H9 (cell line): ENCODE results near the gene NAT16. TPM values are rescaled to one million over a fixed set of nuclear protein-coding genes. Genes with fewer than 3 reads are reported as not detected.

Experiments used
- DNase-seq: peaks from one replicate; pipeline ENCODE4 v3.0.0-alpha.2; 2017
- H2AFZ ChIP-seq: one replicate; pipeline ENCODE4 v1.6.1; 2013; ENCODE audit warnings: mild to moderate bottlenecking, low read length, control low read depth, moderate library complexity
- H2AK5ac ChIP-seq: 2 replicates; pipeline ENCODE4 v1.6.1; 2013; ENCODE audit warnings: low read length, control low read depth, mixed read lengths; ENCODE audit not compliant: insufficient read length
- H2BK120ac ChIP-seq: one replicate; pipeline ENCODE4 v1.6.1; 2013; ENCODE audit warnings: low read depth, mild to moderate bottlenecking, low read length, control low read depth, inconsistent platforms; ENCODE audit not compliant: poor library complexity, severe bottlenecking
- H2BK12ac ChIP-seq: 2 replicates; pipeline ENCODE4 v1.6.1; 2013; ENCODE audit warnings: low read length, control low read depth, mixed read lengths, low read depth; ENCODE audit not compliant: insufficient read length
- H2BK15ac ChIP-seq: 2 replicates; pipeline ENCODE4 v1.6.1; 2013; ENCODE audit warnings: low read depth, low read length, control low read depth
- H2BK20ac ChIP-seq: one replicate; pipeline ENCODE4 v1.6.1; 2013; ENCODE audit warnings: low read depth, mild to moderate bottlenecking, low read length, control low read depth, inconsistent platforms; ENCODE audit not compliant: poor library complexity, severe bottlenecking
- H2BK5ac ChIP-seq: 2 replicates; pipeline ENCODE4 v1.6.1; 2013; ENCODE audit warnings: low read length, control low read depth, mixed read lengths; ENCODE audit not compliant: insufficient read length
- H3K14ac ChIP-seq: 2 replicates; pipeline ENCODE4 v1.6.1; 2013; ENCODE audit warnings: low read length, control low read depth; ENCODE audit not compliant: insufficient read depth
- H3K18ac ChIP-seq: 2 replicates; pipeline ENCODE4 v1.6.1; 2013; ENCODE audit warnings: low read depth, mild to moderate bottlenecking, mixed read lengths, low read length, control low read depth; ENCODE audit not compliant: insufficient read length
- H3K23ac ChIP-seq: 2 replicates; pipeline ENCODE4 v1.6.1; 2013; ENCODE audit warnings: low read length, control low read depth, mixed read lengths, low read depth; ENCODE audit not compliant: insufficient read length
- H3K23me2 ChIP-seq: 2 replicates; pipeline ENCODE4 v1.6.1; 2013; ENCODE audit warnings: low read depth, mild to moderate bottlenecking, mixed read lengths, low read length, control low read depth; ENCODE audit not compliant: insufficient read length, poor library complexity, severe bottlenecking
- H3K27ac ChIP-seq: 2 replicates; pipeline ENCODE4 v1.5.1; 2013; ENCODE audit warnings: low read length, control low read depth, mixed read lengths, low read depth; ENCODE audit not compliant: insufficient read length
- H3K27me3 ChIP-seq: 2 replicates; pipeline ENCODE4 v1.6.1; 2013; ENCODE audit warnings: low read length, control low read depth, inconsistent platforms; ENCODE audit not compliant: insufficient read depth
- H3K4ac ChIP-seq: 2 replicates; pipeline ENCODE4 v1.6.1; 2013; ENCODE audit warnings: low read depth, mild to moderate bottlenecking, control low read depth, inconsistent platforms, low read length, moderate library complexity
- H3K4me1 ChIP-seq: 2 replicates; pipeline ENCODE4 v1.6.1; 2013; ENCODE audit warnings: low read length, control low read depth, inconsistent platforms; ENCODE audit not compliant: insufficient read depth
- H3K4me2 ChIP-seq: 2 replicates; pipeline ENCODE4 v1.6.1; 2013; ENCODE audit warnings: low read length, control low read depth, mixed read lengths; ENCODE audit not compliant: insufficient read length, insufficient read depth
- H3K56ac ChIP-seq: 2 replicates; pipeline ENCODE4 v1.6.1; 2013; ENCODE audit warnings: low read depth, mild to moderate bottlenecking, mixed read lengths, low read length, control low read depth; ENCODE audit not compliant: insufficient read length
- H3K79me1 ChIP-seq: 2 replicates; pipeline ENCODE4 v1.6.1; 2013; ENCODE audit warnings: low read depth, mild to moderate bottlenecking, moderate library complexity, low read length, control low read depth, inconsistent platforms; ENCODE audit not compliant: insufficient read depth, poor library complexity, severe bottlenecking
- H3K79me2 ChIP-seq: 2 replicates; pipeline ENCODE4 v1.6.1; 2013; ENCODE audit warnings: low read length, control low read depth, inconsistent platforms; ENCODE audit not compliant: insufficient read depth
- H3K9ac ChIP-seq: 2 replicates; pipeline ENCODE4 v1.6.1; 2013; ENCODE audit warnings: low read length, control low read depth, mixed read lengths; ENCODE audit not compliant: insufficient read length; ENCODE audit errors: extremely low read depth
- H3K9me3 ChIP-seq: one replicate; pipeline ENCODE4 v1.6.1; 2013; ENCODE audit warnings: low read depth, low read length, inconsistent platforms; ENCODE audit not compliant: control insufficient read depth
- H3T11ph ChIP-seq: one replicate; pipeline ENCODE4 v1.6.1; 2013; ENCODE audit warnings: mild to moderate bottlenecking, low read length, control low read depth, inconsistent platforms
- H4K20me1 ChIP-seq: one replicate; pipeline ENCODE4 v1.6.1; 2013; ENCODE audit not compliant: control insufficient read depth, insufficient read length, insufficient read depth
- H4K5ac ChIP-seq: 2 replicates; pipeline ENCODE4 v1.6.1; 2013; ENCODE audit warnings: low read depth, mild to moderate bottlenecking, mixed read lengths, low read length, control low read depth; ENCODE audit not compliant: insufficient read length
- H4K8ac ChIP-seq: replicated peaks from 2 replicates; pipeline ENCODE4 v1.6.1; 2013; ENCODE audit warnings: low read length, control low read depth, mixed read lengths, low read depth; ENCODE audit not compliant: insufficient read length
- H4K91ac ChIP-seq: 2 replicates; pipeline ENCODE4 v1.6.1; 2013; ENCODE audit warnings: low read depth, mild to moderate bottlenecking, moderate library complexity, mixed read lengths, low read length, control low read depth; ENCODE audit not compliant: insufficient read length
- H3K27ac Mint-ChIP-seq, 3 experiments: 2 replicates in 2 of 3; 3 replicates in 1 of 3; pipeline ENCODE4 v1.8.0; 2020 to 2021; ENCODE audit warnings: mixed read lengths in 3 of 3, mild to moderate bottlenecking in 1 of 3, moderate library complexity in 1 of 3
- H3K27me3 Mint-ChIP-seq: 2 replicates; pipeline ENCODE4 v1.8.0; 2021; ENCODE audit warnings: low read depth, mild to moderate bottlenecking, moderate library complexity, mixed read lengths
- H3K36me3 Mint-ChIP-seq, 3 experiments: 2 replicates in 2 of 3; 3 replicates in 1 of 3; pipeline ENCODE4 v1.8.0; 2020 to 2021; ENCODE audit warnings: low read depth in 3 of 3, mixed read lengths in 3 of 3; ENCODE audit not compliant: insufficient read depth in 1 of 3
- H3K4me1 Mint-ChIP-seq, 2 experiments: 2 replicates each; pipeline ENCODE4 v1.8.0; 2020; ENCODE audit warnings: mixed read lengths in 2 of 2
- H3K4me3 Mint-ChIP-seq, 2 experiments: 2 replicates in 1 of 2; 3 replicates in 1 of 2; pipeline ENCODE4 v1.8.0; 2020 to 2021; ENCODE audit warnings: mild to moderate bottlenecking in 2 of 2, mixed read lengths in 2 of 2, moderate library complexity in 1 of 2
- H3K9me3 Mint-ChIP-seq, 2 experiments: 2 replicates in 1 of 2; 3 replicates in 1 of 2; pipeline ENCODE4 v1.8.0; 2020; ENCODE audit warnings: mild to moderate bottlenecking in 2 of 2, mixed read lengths in 2 of 2, moderate library complexity in 1 of 2
- WGBS: extraction: QIAGEN DNeasy Blood & Tissue Kit; methylation state at CpG from one replicate; pipeline ENCODE4 v1.1.7; 2013; ENCODE audit warnings: missing lambda C conversion rate, low lambda C conversion rate, mixed read lengths; ENCODE audit not compliant: insufficient read length; ENCODE audit errors: extremely low coverage; 5-methylcytosine and 5-hydroxymethylcytosine counted together
- total RNA-seq: library from RNA; stranded (reverse); gene quantifications from 2 replicates; pipeline ENCODE4 v1.2.1, GENCODE V29; 2021
- TF ChIP-seq, protein P1 (sequence below): fragments of 200-600 bp; sonication (generic); conservative IDR thresholded peaks from 3 replicates; pipeline ENCODE4 v1.8.0; 2021; ENCODE audit warnings: antibody characterized with exemption, mild to moderate bottlenecking

NAT16 gene
- total RNA-seq, 1 experiment from 2014 or later = 0.50 TPM

DNA sequence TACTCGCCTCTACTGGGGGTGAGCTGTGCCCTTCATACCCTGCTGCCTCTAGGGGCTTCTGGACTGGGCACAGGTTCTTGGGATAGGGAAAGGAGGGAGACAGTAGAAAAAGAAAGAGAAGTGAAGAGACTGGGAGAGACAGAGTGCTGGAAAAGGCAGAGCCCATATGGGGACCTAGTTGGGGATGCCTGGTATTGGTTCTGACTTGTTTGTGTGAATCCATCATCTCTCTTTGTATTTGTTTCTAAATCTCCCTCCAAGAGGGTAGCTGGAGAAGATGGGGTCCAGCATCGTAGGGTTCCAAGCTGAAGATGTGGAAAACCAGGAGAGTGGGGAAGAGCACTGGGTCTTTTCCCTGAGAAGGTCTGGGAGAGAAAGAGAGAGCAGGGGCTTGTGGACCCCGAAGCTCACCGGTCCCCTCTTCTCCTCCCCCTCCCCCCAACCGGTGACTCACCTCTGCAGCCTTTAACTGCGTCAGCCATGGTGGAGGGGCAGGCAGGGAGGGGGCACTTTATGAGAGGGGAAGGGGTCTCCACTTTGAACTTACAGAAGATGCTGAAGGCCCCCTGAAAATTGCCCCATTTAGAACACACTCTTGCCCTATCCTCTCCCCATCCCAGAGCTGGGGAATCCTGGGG is 11.6 kb downstream of the NAT16 start:
- no peak overlapping the region for H2AFZ ChIP-seq
- H3K9ac ChIP-seq = no peak overlapping the region
- peaks cover 63 to 75% of the 10 kb centered on the region in 2 experiments for H3K4me1 Mint-ChIP-seq
- peaks cover 47% of the 10 kb centered on the region for H3K27me3 ChIP-seq
- H3K36me3 Mint-ChIP-seq = no peaks in the 10 kb centered on the region
- peaks cover 16% of the 10 kb centered on the region; the same call in 1 of the 2 replicates for H3K4me1 ChIP-seq
- peaks cover 87% of the 10 kb centered on the region for H3K27me3 Mint-ChIP-seq
- H3K23me2 ChIP-seq = peaks cover 62% of the 10 kb centered on the region
- no peak overlapping the region for H3K56ac ChIP-seq
- H2BK20ac ChIP-seq = no peak overlapping the region
- H3K9me3 ChIP-seq = no peaks in the 10 kb centered on the region
- H3K27ac Mint-ChIP-seq = 0 out of 7 replicates have a peak overlapping the region, but pooled peaks of 1 of the 3 experiments have one; percentile 27
- H2AK5ac ChIP-seq = no peak overlapping the region
- H2BK5ac ChIP-seq = no peak overlapping the region
- no peak overlapping the region for H2BK12ac ChIP-seq
- H3K14ac ChIP-seq = no peak overlapping the region
- H3T11ph ChIP-seq = no peak overlapping the region
- H3K27ac ChIP-seq = no peak overlapping the region
- H3K18ac ChIP-seq = no peak overlapping the region
- no peak overlapping the region for H3K4ac ChIP-seq
- WGBS = no CpG with 5 or more reads among the region's 6 CpGs
- H3K79me1 ChIP-seq = no peaks in the 10 kb centered on the region
- no peak overlapping the region for H2BK15ac ChIP-seq
- no peaks in the 10 kb centered on the region for H3K79me2 ChIP-seq
- no peak overlapping the region for H4K5ac ChIP-seq
- no peak overlapping the region for H3K23ac ChIP-seq
- no peaks in the 10 kb centered on the region for H3K9me3 Mint-ChIP-seq
- H2BK120ac ChIP-seq = no peak overlapping the region
- no peak overlapping the region for H4K8ac ChIP-seq
- peak overlapping the region; percentile 65 to 87 for H3K4me3 Mint-ChIP-seq
- H4K91ac ChIP-seq = no peak overlapping the region
- peak; percentile 36 for DNase-seq
- H4K20me1 ChIP-seq = no peaks in the 10 kb centered on the region
- TF ChIP-seq, protein P1, sequence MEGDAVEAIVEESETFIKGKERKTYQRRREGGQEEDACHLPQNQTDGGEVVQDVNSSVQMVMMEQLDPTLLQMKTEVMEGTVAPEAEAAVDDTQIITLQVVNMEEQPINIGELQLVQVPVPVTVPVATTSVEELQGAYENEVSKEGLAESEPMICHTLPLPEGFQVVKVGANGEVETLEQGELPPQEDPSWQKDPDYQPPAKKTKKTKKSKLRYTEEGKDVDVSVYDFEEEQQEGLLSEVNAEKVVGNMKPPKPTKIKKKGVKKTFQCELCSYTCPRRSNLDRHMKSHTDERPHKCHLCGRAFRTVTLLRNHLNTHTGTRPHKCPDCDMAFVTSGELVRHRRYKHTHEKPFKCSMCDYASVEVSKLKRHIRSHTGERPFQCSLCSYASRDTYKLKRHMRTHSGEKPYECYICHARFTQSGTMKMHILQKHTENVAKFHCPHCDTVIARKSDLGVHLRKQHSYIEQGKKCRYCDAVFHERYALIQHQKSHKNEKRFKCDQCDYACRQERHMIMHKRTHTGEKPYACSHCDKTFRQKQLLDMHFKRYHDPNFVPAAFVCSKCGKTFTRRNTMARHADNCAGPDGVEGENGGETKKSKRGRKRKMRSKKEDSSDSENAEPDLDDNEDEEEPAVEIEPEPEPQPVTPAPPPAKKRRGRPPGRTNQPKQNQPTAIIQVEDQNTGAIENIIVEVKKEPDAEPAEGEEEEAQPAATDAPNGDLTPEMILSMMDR = no peak
- peak overlapping the region; percentile 63 for H3K4me2 ChIP-seq
